ENCODE results near the gene RAB20.

- TF ChIP-seq ZNF121 (CRISPR knock-in tag; IDR thresholded peaks at IDR 0.05) (no peak), ETV6 (CRISPR knock-in tag; IDR thresholded peaks at IDR 0.05) (no peak), NFATC4 (CRISPR knock-in tag; IDR thresholded peaks at IDR 0.05) (no peak), NFE2L1 (CRISPR knock-in tag; IDR thresholded peaks at IDR 0.05) (no peak), NR2C2 (CRISPR knock-in tag; IDR thresholded peaks at IDR 0.05) (no peak), E2F5 (CRISPR knock-in tag; IDR thresholded peaks at IDR 0.05) (no peak)
- TF ChIP-seq, protein P1, sequence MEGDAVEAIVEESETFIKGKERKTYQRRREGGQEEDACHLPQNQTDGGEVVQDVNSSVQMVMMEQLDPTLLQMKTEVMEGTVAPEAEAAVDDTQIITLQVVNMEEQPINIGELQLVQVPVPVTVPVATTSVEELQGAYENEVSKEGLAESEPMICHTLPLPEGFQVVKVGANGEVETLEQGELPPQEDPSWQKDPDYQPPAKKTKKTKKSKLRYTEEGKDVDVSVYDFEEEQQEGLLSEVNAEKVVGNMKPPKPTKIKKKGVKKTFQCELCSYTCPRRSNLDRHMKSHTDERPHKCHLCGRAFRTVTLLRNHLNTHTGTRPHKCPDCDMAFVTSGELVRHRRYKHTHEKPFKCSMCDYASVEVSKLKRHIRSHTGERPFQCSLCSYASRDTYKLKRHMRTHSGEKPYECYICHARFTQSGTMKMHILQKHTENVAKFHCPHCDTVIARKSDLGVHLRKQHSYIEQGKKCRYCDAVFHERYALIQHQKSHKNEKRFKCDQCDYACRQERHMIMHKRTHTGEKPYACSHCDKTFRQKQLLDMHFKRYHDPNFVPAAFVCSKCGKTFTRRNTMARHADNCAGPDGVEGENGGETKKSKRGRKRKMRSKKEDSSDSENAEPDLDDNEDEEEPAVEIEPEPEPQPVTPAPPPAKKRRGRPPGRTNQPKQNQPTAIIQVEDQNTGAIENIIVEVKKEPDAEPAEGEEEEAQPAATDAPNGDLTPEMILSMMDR (IDR thresholded peaks at IDR 0.05): no peak
- TF ChIP-seq, protein P2, sequence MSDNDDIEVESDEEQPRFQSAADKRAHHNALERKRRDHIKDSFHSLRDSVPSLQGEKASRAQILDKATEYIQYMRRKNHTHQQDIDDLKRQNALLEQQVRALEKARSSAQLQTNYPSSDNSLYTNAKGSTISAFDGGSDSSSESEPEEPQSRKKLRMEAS (CRISPR knock-in tag; IDR thresholded peaks at IDR 0.05): no peak
Observed at GRCh38 chr13:110492679-110493593, 68.6 kb downstream of the RAB20 start.
